ENCODE data around the gene PIK3AP1.

The PIK3AP1 gene

GRCh38 chr10:96693431-96693830 is 26.9 kb downstream of the PIK3AP1 start:
- no peaks in the 10 kb centered on the region for H3K27me3 ChIP-seq (ENCODE audit: low read length)
- peaks cover 100% of the 10 kb centered on the region for H3K79me2 ChIP-seq (ENCODE audit: insufficient read depth, low read length)
- H3K9me2 ChIP-seq (replicated peaks; ENCODE audit: insufficient read depth, low read length): no peaks in the 10 kb centered on the region
- no peak overlapping the region for H3K27ac ChIP-seq (ENCODE audit: low read depth, low read length)
- peaks cover 28% of the 10 kb centered on the region for H3F3A ChIP-seq (ENCODE audit: insufficient read depth)
- peaks cover 6% of the 10 kb centered on the region; the same call in 1 of the 2 replicates for H3K36me3 ChIP-seq (ENCODE audit: low read length)
- H3K9me3 ChIP-seq (ENCODE audit: insufficient read depth, low read length): no peaks in the 10 kb centered on the region
- H3K9ac ChIP-seq (ENCODE audit: low read length): no peak overlapping the region
- peaks cover 31% of the 10 kb centered on the region; the same call in 1 of the 2 replicates for H4K20me1 ChIP-seq (ENCODE audit: low read depth, low read length)
- TF ChIP-seq, protein P1, sequence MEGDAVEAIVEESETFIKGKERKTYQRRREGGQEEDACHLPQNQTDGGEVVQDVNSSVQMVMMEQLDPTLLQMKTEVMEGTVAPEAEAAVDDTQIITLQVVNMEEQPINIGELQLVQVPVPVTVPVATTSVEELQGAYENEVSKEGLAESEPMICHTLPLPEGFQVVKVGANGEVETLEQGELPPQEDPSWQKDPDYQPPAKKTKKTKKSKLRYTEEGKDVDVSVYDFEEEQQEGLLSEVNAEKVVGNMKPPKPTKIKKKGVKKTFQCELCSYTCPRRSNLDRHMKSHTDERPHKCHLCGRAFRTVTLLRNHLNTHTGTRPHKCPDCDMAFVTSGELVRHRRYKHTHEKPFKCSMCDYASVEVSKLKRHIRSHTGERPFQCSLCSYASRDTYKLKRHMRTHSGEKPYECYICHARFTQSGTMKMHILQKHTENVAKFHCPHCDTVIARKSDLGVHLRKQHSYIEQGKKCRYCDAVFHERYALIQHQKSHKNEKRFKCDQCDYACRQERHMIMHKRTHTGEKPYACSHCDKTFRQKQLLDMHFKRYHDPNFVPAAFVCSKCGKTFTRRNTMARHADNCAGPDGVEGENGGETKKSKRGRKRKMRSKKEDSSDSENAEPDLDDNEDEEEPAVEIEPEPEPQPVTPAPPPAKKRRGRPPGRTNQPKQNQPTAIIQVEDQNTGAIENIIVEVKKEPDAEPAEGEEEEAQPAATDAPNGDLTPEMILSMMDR (IDR thresholded peaks at IDR 0.05; ENCODE audit: insufficient read depth, low read length, poor library complexity, severe bottlenecking): no peak
- no peak for TF ChIP-seq EZH2phosphoT487 (conservative IDR thresholded peaks at IDR 0.05; ENCODE audit: low read length)
- no peak overlapping the region for H3K4me2 ChIP-seq (ENCODE audit: low read depth, low read length, poor library complexity, severe bottlenecking)
- H2AFZ ChIP-seq (ENCODE audit: low read depth, low read length, severe bottlenecking): no peak overlapping the region
- no peak overlapping the region for H3K4me3 ChIP-seq (ENCODE audit: insufficient read depth, low read length, poor library complexity, severe bottlenecking)

- Histone ChIP-seq H3K79me2 (ENCODE audit: insufficient read depth, low read length) (peaks cover 100% of the 10 kb centered on the region), H3K27me3 (ENCODE audit: low read length) (no peaks in the 10 kb centered on the region), H3K4me2 (ENCODE audit: low read depth, low read length, poor library complexity, severe bottlenecking) (no peak overlapping the region), H3K9ac (ENCODE audit: low read length) (no peak overlapping the region), H3F3A (ENCODE audit: insufficient read depth) (peaks cover 28% of the 10 kb centered on the region), H3K36me3 (ENCODE audit: low read length) (peaks cover 3% of the 10 kb centered on the region; the same call in 1 of the 2 replicates), H2AFZ (ENCODE audit: low read depth, low read length, severe bottlenecking) (no peak overlapping the region), H3K9me2 (replicated peaks; ENCODE audit: insufficient read depth, low read length) (no peaks in the 10 kb centered on the region), H3K9me3 (ENCODE audit: insufficient read depth, low read length) (no peaks in the 10 kb centered on the region), H3K27ac (ENCODE audit: low read depth, low read length) (no peak overlapping the region), H4K20me1 (ENCODE audit: low read depth, low read length) (peaks cover 28% of the 10 kb centered on the region; the same call in 1 of the 2 replicates), H3K4me3 (ENCODE audit: insufficient read depth, low read length, poor library complexity, severe bottlenecking) (no peak overlapping the region)
- TF ChIP-seq, protein P1 (IDR thresholded peaks at IDR 0.05; ENCODE audit: insufficient read depth, low read length, poor library complexity, severe bottlenecking): no peak
- no peak for TF ChIP-seq EZH2phosphoT487 (conservative IDR thresholded peaks at IDR 0.05; ENCODE audit: low read length)
Observed at GRCh38 chr10:96692427-96692826, 27.9 kb downstream of the PIK3AP1 start.

DNA sequence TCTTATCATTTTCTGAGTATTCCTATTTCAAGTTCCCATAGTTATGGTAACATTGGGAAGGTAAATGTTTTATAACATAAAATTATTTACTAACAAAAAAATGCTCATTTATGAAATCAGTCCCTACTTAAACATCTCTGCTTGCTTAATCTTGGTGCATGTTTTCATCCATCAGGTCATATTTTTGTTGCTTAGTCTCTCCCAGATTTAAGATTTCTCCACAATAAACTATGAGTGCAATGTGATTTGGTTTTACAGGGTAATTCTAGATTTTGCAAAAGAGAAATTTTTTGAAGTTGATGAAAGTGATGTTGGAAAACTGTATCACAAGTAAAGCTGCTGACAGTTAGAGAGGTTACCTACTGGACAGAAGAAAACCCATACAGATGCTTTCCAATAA is 28.6 kb downstream of the PIK3AP1 start:
- peaks cover 3% of the 10 kb centered on the region; the same call in 1 of the 2 replicates for H3K36me3 ChIP-seq (ENCODE audit: low read length)
- H3K79me2 ChIP-seq (ENCODE audit: insufficient read depth, low read length): peaks cover 100% of the 10 kb centered on the region
- H3K27ac ChIP-seq (ENCODE audit: low read depth, low read length): no peak overlapping the region
- H3K4me2 ChIP-seq (ENCODE audit: low read depth, low read length, poor library complexity, severe bottlenecking): no peak overlapping the region
- no peaks in the 10 kb centered on the region for H3K27me3 ChIP-seq (ENCODE audit: low read length)
- no peak overlapping the region for H3K4me3 ChIP-seq (ENCODE audit: insufficient read depth, low read length, poor library complexity, severe bottlenecking)
- no peaks in the 10 kb centered on the region for H3K9me2 ChIP-seq (replicated peaks; ENCODE audit: insufficient read depth, low read length)
- H2AFZ ChIP-seq (ENCODE audit: low read depth, low read length, severe bottlenecking): no peak overlapping the region
- H4K20me1 ChIP-seq (ENCODE audit: low read depth, low read length): peaks cover 28% of the 10 kb centered on the region; the same call in 1 of the 2 replicates
- H3K9me3 ChIP-seq (ENCODE audit: insufficient read depth, low read length): no peaks in the 10 kb centered on the region
- H3K9ac ChIP-seq (ENCODE audit: low read length): no peak overlapping the region
- TF ChIP-seq, protein P1 (IDR thresholded peaks at IDR 0.05; ENCODE audit: insufficient read depth, low read length, poor library complexity, severe bottlenecking): no peak
- no peak for TF ChIP-seq EZH2phosphoT487 (conservative IDR thresholded peaks at IDR 0.05; ENCODE audit: low read length)
- H3F3A ChIP-seq (ENCODE audit: insufficient read depth): peaks cover 21% of the 10 kb centered on the region
